Measurements from ENCODE around the gene ZFHX2. TPM values are rescaled to one million over a fixed set of nuclear protein-coding genes. Genes with fewer than 3 reads are reported as not detected.

The ZFHX2 gene
- total RNA-seq, 2 donors from 2014 or later, result 1.8 to 2.0 TPM

- Histone ChIP-seq H3K36me3 (no peaks in the 10 kb centered on the region), H3K27ac (no peak overlapping the region), H3K4me3 (no peak overlapping the region), H3K9me3 (no peaks in the 10 kb centered on the region), H3K27me3 (no peaks in the 10 kb centered on the region), H3K4me1 (no peaks in the 10 kb centered on the region), H3K9ac (ENCODE audit: low read depth in 2 of 2, low read length in 2 of 2) (no peak overlapping the region)
- no peak for DNase-seq
- intact Hi-C loops (cut with DNase I), result no loop called here
- no peak for TF ChIP-seq CTCF (IDR thresholded peaks at IDR 0.05)
Observed at GRCh38 chr14:23548351-23549318, 2.9 kb downstream of the ZFHX2 start.

GRCh38 chr14:23547924-23548323 is 3.6 kb downstream of the ZFHX2 start:
- intact Hi-C loops (cut with DNase I), result no loop called here
- Histone ChIP-seq H3K4me1 (no peaks in the 10 kb centered on the region), H3K9ac (ENCODE audit: low read depth in 2 of 2, low read length in 2 of 2) (no peak overlapping the region), H3K27ac (no peak overlapping the region), H3K27me3 (no peaks in the 10 kb centered on the region), H3K36me3 (no peaks in the 10 kb centered on the region), H3K9me3 (no peaks in the 10 kb centered on the region), H3K4me3 (no peak overlapping the region)
- DNase-seq, result no peak
- TF ChIP-seq CTCF (IDR thresholded peaks at IDR 0.05), result no peak

GRCh38 chr14:23546450-23547035 is 5.0 kb downstream of the ZFHX2 start:
- intact Hi-C loops (cut with DNase I), result no loop called here
- no peak for TF ChIP-seq CTCF (IDR thresholded peaks at IDR 0.05)
- Histone ChIP-seq H3K27ac (no peak overlapping the region), H3K4me3 (no peak overlapping the region), H3K36me3 (no peaks in the 10 kb centered on the region), H3K4me1 (no peaks in the 10 kb centered on the region), H3K9ac (ENCODE audit: low read depth in 2 of 2, low read length in 2 of 2) (no peak overlapping the region), H3K9me3 (no peaks in the 10 kb centered on the region), H3K27me3 (no peaks in the 10 kb centered on the region)
- DNase-seq, result no peak

GRCh38 chr14:23545740-23546365 is 5.7 kb downstream of the ZFHX2 start:
- H3K4me3 ChIP-seq, result no peak overlapping the region
- TF ChIP-seq CTCF (IDR thresholded peaks at IDR 0.05), result no peak
- H3K9me3 ChIP-seq, result no peaks in the 10 kb centered on the region
- no peak overlapping the region for H3K27ac ChIP-seq
- no peaks in the 10 kb centered on the region for H3K4me1 ChIP-seq
- intact Hi-C loops (cut with DNase I), result no loop called here
- no peaks in the 10 kb centered on the region for H3K27me3 ChIP-seq
- H3K36me3 ChIP-seq, result no peaks in the 10 kb centered on the region
- no peak overlapping the region for H3K9ac ChIP-seq (ENCODE audit: low read depth in 2 of 2, low read length in 2 of 2)
- no peak for DNase-seq

GRCh38 chr14:23544511-23545447 is 6.8 kb downstream of the ZFHX2 start:
- Histone ChIP-seq H3K36me3 (no peaks in the 10 kb centered on the region), H3K27ac (no peak overlapping the region), H3K9me3 (no peaks in the 10 kb centered on the region), H3K9ac (ENCODE audit: low read depth in 2 of 2, low read length in 2 of 2) (no peak overlapping the region), H3K27me3 (no peaks in the 10 kb centered on the region), H3K4me3 (no peak overlapping the region), H3K4me1 (no peaks in the 10 kb centered on the region)
- peak; percentile 52 for DNase-seq
- TF ChIP-seq CTCF (IDR thresholded peaks at IDR 0.05), result no peak
- intact Hi-C loops (cut with DNase I), result no loop called here

Measured in colonic mucosa (tissue), 4 donors.